Transverse colon (tissue), 4 donors: ENCODE results near the gene STK33.

Source experiments
- CTCF ChIP-seq, 5 experiments: fragments of 200-600 bp in 3 of 5; fragments of 450-650 bp in 2 of 5; sonication (generic) in 3 of 5; IDR thresholded peaks; 1 replicate in 2 of 5; 2 replicates in 3 of 5; pipeline ENCODE4 v1.5.1; 2016 to 2017; ENCODE audit warnings: antibody characterized with exemption in 5 of 5, inconsistent platforms in 3 of 5, mild to moderate bottlenecking in 2 of 5, moderate library complexity in 1 of 5
- EP300 ChIP-seq: sonication (generic); formaldehyde crosslinking; IDR thresholded peaks from one replicate; pipeline ENCODE4 v1.6.1; 2017; ENCODE audit warnings: antibody characterized with exemption, low read depth
- POLR2A ChIP-seq: fragments of 450-650 bp; IDR thresholded peaks from one replicate; pipeline ENCODE4 v1.6.1; 2016; ENCODE audit warnings: antibody characterized with exemption, mild to moderate bottlenecking, moderate library complexity
- POLR2AphosphoS5 ChIP-seq, 3 donors: sonication (generic); formaldehyde crosslinking; IDR thresholded peaks; one replicate each; pipeline ENCODE4 v1.6.1; 2016; ENCODE audit warnings: antibody characterized with exemption in 3 of 3

GRCh38 chr11:8356216-8356615 lies 237.8 kb downstream of the STK33 start:
- no peak for TF ChIP-seq CTCF (IDR thresholded peaks at IDR 0.05)
- no peak for TF ChIP-seq POLR2A
- TF ChIP-seq POLR2AphosphoS5 (IDR thresholded peaks at IDR 0.05), result no peak
- no peak for TF ChIP-seq EP300
